ENCODE results near the gene RGS9. TPM values are rescaled to one million over a fixed set of nuclear protein-coding genes. Genes with fewer than 3 reads are reported as not detected.

RGS9 gene
- total and polyA plus RNA-seq, 2 experiments from 2014 or later = 12.8 to 29.6 TPM

DNA sequence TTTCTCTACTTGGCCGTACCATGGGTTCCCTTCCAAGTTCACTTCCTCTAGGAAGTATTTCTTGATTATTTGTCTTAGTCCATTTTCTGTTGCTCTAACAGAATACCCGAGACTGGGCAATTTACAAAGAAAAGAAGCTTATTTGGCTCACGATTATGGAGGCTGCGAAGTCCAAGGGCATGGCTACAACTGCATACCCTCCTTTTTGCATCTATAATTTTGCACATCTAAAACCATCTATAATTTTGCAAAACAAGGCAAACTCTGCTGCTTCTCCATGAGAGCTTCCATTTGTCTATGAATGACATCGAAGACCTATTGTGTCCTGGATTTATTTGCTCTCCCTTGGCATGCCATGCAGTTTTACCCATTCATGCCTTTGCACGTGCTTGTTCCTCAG is 27.6 kb upstream of the RGS9 start:
- Histone ChIP-seq H3K9me2 (ENCODE audit: insufficient read depth) (no peaks in the 10 kb centered on the region), H3K4me3 (no peak overlapping the region), H3K4me1 (ENCODE audit: insufficient read depth) (no peaks in the 10 kb centered on the region), H3K27me3 (ENCODE audit: insufficient read depth) (no peaks in the 10 kb centered on the region), H3K4me2 (no peak overlapping the region), H4K20me1 (replicated peaks; ENCODE audit: insufficient read depth) (no peaks in the 10 kb centered on the region), H3K79me2 (replicated peaks; ENCODE audit: insufficient read depth) (no peaks in the 10 kb centered on the region), H3K27ac (ENCODE audit: low read depth) (no peak overlapping the region), H3F3A (replicated peaks; ENCODE audit: low read depth) (no peaks in the 10 kb centered on the region), H3K36me3 (ENCODE audit: insufficient read depth) (no peaks in the 10 kb centered on the region), H2AFZ (no peak overlapping the region)
- Mint-ChIP-seq H3K27me3 (ENCODE audit: insufficient read depth, low read depth, poor library complexity) (no peaks in the 10 kb centered on the region), H3K4me1 (no peaks in the 10 kb centered on the region), H3K36me3 (ENCODE audit: low read depth) (peaks cover 4% of the 10 kb centered on the region; the same call in 1 of the 3 replicates), H3K27ac (no peak overlapping the region), H3K4me3 (no peak overlapping the region), H3K9me3 (no peaks in the 10 kb centered on the region; the same call in 2 of the 3 replicates)
- ATAC-seq (no peak), DNase-seq (ENCODE audit: low spot score) (no peak)
- TF ChIP-seq, protein P1, sequence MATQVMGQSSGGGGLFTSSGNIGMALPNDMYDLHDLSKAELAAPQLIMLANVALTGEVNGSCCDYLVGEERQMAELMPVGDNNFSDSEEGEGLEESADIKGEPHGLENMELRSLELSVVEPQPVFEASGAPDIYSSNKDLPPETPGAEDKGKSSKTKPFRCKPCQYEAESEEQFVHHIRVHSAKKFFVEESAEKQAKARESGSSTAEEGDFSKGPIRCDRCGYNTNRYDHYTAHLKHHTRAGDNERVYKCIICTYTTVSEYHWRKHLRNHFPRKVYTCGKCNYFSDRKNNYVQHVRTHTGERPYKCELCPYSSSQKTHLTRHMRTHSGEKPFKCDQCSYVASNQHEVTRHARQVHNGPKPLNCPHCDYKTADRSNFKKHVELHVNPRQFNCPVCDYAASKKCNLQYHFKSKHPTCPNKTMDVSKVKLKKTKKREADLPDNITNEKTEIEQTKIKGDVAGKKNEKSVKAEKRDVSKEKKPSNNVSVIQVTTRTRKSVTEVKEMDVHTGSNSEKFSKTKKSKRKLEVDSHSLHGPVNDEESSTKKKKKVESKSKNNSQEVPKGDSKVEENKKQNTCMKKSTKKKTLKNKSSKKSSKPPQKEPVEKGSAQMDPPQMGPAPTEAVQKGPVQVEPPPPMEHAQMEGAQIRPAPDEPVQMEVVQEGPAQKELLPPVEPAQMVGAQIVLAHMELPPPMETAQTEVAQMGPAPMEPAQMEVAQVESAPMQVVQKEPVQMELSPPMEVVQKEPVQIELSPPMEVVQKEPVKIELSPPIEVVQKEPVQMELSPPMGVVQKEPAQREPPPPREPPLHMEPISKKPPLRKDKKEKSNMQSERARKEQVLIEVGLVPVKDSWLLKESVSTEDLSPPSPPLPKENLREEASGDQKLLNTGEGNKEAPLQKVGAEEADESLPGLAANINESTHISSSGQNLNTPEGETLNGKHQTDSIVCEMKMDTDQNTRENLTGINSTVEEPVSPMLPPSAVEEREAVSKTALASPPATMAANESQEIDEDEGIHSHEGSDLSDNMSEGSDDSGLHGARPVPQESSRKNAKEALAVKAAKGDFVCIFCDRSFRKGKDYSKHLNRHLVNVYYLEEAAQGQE (IDR thresholded peaks at IDR 0.05; ENCODE audit: unreplicated experiment) = no peak
- TF ChIP-seq STAT1 (IDR thresholded peaks at IDR 0.05; ENCODE audit: unreplicated experiment) = no peak
- TF ChIP-seq, protein P2, sequence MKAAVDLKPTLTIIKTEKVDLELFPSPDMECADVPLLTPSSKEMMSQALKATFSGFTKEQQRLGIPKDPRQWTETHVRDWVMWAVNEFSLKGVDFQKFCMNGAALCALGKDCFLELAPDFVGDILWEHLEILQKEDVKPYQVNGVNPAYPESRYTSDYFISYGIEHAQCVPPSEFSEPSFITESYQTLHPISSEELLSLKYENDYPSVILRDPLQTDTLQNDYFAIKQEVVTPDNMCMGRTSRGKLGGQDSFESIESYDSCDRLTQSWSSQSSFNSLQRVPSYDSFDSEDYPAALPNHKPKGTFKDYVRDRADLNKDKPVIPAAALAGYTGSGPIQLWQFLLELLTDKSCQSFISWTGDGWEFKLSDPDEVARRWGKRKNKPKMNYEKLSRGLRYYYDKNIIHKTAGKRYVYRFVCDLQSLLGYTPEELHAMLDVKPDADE (IDR thresholded peaks at IDR 0.05) = no peak
- TF ChIP-seq JUNB (IDR thresholded peaks at IDR 0.05; ENCODE audit: unreplicated experiment) = no peak
- TF ChIP-seq EZH2 (IDR thresholded peaks at IDR 0.05; ENCODE audit: low read depth, unreplicated experiment) = no peak
- no peak for TF ChIP-seq ZNF331 (CRISPR knock-in tag; IDR thresholded peaks at IDR 0.05; ENCODE audit: low read depth)
- no peak for TF ChIP-seq EZH2phosphoT487 (IDR thresholded peaks at IDR 0.05; ENCODE audit: unreplicated experiment)
- TF ChIP-seq, protein P3, sequence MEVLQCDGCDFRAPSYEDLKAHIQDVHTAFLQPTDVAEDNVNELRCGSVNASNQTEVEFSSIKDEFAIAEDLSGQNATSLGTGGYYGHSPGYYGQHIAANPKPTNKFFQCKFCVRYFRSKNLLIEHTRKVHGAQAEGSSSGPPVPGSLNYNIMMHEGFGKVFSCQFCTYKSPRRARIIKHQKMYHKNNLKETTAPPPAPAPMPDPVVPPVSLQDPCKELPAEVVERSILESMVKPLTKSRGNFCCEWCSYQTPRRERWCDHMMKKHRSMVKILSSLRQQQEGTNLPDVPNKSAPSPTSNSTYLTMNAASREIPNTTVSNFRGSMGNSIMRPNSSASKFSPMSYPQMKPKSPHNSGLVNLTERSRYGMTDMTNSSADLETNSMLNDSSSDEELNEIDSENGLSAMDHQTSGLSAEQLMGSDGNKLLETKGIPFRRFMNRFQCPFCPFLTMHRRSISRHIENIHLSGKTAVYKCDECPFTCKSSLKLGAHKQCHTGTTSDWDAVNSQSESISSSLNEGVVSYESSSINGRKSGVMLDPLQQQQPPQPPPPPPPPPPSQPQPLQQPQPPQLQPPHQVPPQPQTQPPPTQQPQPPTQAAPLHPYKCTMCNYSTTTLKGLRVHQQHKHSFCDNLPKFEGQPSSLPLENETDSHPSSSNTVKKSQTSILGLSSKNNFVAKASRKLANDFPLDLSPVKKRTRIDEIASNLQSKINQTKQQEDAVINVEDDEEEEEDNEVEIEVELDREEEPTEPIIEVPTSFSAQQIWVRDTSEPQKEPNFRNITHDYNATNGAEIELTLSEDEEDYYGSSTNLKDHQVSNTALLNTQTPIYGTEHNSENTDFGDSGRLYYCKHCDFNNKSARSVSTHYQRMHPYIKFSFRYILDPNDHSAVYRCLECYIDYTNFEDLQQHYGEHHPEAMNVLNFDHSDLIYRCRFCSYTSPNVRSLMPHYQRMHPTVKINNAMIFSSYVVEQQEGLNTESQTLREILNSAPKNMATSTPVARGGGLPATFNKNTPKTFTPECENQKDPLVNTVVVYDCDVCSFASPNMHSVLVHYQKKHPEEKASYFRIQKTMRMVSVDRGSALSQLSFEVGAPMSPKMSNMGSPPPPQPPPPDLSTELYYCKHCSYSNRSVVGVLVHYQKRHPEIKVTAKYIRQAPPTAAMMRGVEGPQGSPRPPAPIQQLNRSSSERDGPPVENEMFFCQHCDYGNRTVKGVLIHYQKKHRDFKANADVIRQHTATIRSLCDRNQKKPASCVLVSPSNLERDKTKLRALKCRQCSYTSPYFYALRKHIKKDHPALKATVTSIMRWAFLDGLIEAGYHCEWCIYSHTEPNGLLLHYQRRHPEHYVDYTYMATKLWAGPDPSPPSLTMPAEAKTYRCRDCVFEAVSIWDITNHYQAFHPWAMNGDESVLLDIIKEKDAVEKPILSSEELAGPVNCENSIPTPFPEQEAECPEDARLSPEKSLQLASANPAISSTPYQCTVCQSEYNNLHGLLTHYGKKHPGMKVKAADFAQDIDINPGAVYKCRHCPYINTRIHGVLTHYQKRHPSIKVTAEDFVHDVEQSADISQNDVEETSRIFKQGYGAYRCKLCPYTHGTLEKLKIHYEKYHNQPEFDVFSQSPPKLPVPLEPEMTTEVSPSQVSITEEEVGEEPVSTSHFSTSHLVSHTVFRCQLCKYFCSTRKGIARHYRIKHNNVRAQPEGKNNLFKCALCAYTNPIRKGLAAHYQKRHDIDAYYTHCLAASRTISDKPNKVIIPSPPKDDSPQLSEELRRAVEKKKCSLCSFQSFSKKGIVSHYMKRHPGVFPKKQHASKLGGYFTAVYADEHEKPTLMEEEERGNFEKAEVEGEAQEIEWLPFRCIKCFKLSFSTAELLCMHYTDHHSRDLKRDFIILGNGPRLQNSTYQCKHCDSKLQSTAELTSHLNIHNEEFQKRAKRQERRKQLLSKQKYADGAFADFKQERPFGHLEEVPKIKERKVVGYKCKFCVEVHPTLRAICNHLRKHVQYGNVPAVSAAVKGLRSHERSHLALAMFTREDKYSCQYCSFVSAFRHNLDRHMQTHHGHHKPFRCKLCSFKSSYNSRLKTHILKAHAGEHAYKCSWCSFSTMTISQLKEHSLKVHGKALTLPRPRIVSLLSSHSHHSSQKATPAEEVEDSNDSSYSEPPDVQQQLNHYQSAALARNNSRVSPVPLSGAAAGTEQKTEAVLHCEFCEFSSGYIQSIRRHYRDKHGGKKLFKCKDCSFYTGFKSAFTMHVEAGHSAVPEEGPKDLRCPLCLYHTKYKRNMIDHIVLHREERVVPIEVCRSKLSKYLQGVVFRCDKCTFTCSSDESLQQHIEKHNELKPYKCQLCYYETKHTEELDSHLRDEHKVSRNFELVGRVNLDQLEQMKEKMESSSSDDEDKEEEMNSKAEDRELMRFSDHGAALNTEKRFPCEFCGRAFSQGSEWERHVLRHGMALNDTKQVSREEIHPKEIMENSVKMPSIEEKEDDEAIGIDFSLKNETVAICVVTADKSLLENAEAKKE (CRISPR knock-in tag; IDR thresholded peaks at IDR 0.05) = no peak
- TF ChIP-seq, protein P4, sequence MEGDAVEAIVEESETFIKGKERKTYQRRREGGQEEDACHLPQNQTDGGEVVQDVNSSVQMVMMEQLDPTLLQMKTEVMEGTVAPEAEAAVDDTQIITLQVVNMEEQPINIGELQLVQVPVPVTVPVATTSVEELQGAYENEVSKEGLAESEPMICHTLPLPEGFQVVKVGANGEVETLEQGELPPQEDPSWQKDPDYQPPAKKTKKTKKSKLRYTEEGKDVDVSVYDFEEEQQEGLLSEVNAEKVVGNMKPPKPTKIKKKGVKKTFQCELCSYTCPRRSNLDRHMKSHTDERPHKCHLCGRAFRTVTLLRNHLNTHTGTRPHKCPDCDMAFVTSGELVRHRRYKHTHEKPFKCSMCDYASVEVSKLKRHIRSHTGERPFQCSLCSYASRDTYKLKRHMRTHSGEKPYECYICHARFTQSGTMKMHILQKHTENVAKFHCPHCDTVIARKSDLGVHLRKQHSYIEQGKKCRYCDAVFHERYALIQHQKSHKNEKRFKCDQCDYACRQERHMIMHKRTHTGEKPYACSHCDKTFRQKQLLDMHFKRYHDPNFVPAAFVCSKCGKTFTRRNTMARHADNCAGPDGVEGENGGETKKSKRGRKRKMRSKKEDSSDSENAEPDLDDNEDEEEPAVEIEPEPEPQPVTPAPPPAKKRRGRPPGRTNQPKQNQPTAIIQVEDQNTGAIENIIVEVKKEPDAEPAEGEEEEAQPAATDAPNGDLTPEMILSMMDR (conservative IDR thresholded peaks at IDR 0.05; ENCODE audit: low read depth in 2 of 2) = no peak
- TF ChIP-seq ZNF114 (CRISPR knock-in tag; IDR thresholded peaks at IDR 0.05) = no peak
- no peak for TF ChIP-seq CREB1 (CRISPR knock-in tag; IDR thresholded peaks at IDR 0.05; ENCODE audit: low read depth)
- no peak for TF ChIP-seq NANOG (IDR thresholded peaks at IDR 0.05; ENCODE audit: borderline replicate concordance)
- no peak for TF ChIP-seq POLR2AphosphoS5 (IDR thresholded peaks at IDR 0.05; ENCODE audit: low read depth)
